GM21576 (cell line): Measurements from ENCODE around the gene NPVF.
A peak's percentile ranks its signal among the peaks of the same experiment; 100 is the strongest.

Experiments used
- ATAC-seq: cut with Tn5 transposase; IDR thresholded peaks from one replicate; pipeline ENCODE4 v1.9.1; 2021; ENCODE audit warnings: mild to moderate bottlenecking, moderate library complexity; ENCODE audit not compliant: unreplicated experiment

Gene NPVF

DNA sequence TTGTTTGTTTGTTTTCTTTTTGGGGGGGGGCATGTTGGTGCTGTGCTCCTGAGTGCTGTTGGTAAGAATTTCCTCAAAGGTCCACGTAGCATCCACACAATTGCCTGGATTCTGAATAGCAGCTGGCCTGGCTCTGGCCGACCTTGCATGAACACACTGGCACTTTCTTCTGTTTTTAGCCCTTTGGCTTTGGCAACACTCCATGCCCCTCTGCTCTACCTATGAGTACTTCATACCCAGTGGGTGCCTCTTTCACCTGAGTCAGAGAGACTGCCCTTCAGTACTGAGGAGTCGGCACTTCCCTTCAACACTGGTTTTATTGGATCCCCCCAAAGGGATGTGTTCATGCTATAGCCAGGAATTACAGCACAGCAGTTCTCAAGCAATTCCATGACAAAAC lies 7.2 kb upstream of the NPVF start:
- ATAC-seq, result no peak

DNA sequence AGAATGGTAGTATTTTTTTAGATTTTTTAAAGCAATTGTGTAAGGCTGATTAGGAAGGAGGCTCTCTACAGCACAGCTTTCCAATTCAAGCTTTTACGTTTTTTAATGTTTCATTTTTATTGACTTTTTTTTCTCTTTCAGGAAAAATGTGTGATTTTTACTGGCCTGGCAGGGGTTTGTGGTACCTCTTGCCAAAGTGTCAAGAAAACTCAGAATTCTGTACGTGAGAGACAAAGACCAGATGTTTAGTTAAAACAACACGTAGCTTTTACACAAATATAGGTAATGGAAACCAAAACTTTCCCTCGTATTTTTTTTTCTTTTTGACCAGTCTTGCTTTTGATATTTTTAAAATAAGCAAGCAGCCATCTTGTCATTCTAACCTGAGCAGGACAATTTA lies 6.0 kb upstream of the NPVF start:
- no peak for ATAC-seq

DNA sequence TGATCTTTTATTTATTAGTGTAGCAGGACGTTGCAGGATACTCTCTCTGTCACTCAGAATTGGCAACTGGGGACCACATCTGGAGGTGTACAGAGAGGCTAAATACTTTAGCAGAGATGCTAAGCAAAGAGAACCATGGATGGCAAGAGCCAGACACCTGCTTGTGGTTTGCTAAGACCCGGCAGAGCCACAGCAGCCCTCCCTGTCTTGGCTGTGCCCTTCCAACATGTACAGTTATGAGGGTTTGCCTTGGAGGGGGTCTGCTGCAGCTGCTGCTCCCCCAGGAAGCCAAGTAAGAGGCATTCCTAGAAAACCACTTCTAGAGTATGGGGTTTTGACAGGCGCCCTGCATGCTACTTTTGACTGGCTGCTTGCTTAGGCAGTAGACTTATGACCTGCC lies 5.1 kb downstream of the NPVF start:
- no peak for ATAC-seq

DNA sequence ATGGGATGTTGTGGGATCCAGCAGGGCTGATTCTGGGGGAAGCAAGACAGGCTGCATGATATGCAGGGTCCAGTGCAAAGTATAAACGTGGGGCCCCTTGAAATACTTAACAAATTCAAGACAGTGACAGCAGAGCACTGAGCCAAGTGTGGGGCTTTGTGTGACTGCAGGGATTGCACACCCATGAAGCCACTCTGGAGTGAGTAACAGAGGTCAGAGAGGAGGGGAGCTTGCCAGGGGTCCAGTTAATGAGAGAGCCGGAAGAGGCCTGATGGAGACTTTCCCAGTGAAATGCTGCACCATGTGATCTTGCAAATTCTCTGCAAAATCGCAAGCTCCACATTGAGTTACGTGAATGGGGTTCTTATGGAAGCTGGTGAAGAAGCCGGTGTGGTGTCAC lies 5.6 kb downstream of the NPVF start:
- ATAC-seq, result no peak

DNA sequence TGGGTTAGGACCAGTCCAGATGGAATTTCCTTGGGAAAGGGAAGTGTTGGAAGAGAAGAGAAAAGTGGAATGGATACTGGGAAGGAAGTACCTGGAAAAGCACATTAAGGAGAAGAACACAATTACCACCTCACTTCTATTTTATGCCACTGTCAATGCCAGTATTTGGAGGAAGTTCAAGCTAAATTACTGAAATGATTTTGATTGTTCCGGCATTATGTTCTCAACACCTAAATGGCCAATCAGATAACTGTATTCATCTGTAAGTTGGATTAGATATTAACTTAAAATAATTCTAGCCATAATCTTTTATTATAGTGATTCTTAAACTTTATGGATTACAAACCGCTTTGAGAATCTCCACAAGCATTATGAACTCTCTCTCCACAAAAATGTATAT lies 7.3 kb downstream of the NPVF start:
- no peak for ATAC-seq

DNA sequence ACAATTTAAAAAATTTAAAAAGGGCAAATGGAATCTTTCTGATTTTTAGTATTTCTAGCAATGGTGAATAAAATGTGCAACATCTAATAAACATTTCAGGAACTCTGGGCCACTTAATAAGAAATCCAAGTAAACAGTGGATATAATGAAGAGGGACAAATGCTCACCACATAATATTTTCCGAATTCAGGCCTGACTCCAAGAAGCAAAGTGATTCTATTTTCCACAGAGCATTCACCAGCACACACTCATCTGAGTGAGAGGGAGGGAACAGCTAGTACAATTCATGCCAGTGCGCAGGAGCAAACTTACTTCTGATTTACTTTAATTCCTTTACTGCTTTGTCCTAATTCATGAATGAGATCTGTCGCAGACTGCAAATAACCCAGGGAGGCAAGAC lies 10.1 kb downstream of the NPVF start:
- ATAC-seq, result no peak

DNA sequence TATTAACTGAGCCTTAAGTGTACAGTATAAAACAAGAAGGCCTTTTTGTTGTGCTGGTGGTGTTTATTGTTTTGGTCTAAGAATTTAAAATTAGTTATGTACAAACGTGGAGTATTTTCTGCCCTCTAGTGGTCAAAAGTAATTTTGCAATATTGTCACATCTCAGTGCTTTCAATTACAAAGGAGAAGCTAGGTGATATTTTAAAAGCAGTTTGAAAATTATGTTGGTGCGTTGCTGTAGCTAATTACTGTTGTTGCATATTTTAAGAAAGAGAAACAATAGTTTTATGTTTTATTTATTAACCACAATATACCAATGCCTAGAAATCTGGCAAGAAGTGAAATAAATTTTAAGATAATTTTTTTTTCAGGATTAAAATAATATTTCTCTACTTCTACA lies 11.4 kb downstream of the NPVF start:
- no peak for ATAC-seq

DNA sequence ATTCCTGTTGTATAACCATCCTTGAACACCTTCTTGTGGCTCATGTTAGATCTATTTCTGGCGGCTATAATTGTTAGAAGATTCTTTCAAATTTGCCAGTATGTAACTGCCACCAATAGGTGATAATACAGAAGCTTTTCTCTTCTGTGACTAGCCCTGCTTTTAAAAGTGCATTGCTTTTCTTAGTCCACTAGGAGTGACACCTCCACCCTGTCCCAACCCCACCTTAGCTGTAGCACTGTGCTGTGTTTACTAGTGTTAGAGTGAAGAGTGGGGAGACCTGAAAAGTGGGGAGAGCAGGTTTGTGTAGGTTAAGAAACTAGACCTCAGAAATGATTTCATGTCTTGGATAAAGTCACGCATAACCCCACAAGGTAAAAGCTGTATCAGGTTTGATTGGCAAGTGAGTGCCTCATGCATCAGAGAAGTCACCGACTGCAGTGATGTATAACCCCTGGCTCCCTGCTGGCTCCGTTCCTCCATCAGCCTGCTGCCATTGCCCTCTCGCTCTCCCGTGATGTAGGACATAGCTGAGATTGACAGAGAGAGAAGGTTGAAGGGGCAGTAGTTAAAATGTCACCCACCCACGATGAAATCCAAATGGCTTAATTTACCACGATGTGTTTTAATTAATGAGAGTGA lies 12.5 kb downstream of the NPVF start:
- no peak for ATAC-seq

DNA sequence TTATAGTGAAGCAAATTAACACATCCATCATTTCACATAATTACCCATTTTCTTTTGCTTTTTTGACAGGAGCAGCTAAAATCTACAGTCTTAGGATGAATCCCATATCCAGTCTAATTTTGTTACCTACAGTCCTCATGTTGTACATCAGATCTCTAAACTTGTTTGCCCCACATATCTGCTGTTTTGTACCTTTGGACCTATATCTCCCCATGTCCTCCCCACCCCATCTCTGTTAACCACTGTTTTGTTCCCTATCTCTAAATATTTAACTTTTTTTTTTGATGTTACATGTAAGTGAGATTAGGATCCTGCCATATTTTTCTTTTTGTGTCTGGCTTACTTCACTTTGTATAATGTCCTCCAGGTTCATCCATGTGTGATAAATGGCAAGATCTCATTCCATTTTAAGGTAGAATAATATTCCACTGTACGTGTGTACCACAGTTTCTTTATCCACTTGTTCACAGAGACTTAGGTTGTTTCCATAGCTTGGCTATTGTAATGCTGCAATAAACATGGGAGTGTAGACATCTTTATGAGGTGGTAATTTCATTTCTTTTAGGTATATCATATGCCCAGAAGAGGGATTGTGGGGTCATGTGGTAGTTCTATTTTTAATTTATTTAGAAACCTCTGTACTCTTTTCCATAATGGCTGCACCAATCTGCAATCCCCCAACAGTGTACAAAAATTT lies 19.6 kb downstream of the NPVF start:
- ATAC-seq, result no peak

DNA sequence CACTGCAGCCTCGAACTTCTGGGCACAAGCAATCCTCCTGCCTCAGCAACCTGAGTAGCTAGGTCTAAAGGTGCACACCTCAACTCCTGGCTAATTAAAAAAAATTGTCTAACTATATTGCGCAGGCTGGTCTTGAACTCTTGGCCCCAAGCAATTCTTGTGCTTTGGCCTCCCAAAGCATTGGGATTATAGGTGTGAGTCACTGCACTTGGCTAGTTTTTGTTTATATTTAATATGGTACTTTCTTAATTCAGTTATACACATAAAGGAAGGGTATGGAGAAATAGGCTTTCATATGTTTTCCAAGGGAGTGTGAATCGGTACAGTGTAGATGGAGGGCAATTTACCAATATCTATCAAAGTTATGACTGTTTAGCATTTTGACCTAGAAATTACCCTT lies 20.4 kb downstream of the NPVF start:
- no peak for ATAC-seq

DNA sequence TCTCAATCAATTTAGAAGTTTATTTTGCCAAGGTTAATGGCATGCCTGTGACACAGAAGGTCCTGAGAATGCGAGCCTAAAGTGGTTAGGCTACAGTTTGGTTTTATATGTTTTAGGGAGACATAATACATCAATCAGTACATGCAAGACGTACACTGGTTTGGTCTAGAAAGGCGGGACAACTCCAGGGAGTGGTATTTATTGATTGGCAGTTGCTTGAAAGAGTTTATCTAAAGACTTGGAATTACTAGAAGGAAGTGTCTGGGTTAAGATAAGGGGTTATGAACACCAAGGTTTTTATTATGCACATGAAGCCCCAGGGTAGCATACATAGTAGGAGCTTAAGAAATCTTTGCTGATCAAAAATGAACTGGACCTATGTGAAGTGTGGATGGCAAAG lies 21.5 kb downstream of the NPVF start:
- ATAC-seq, result no peak

DNA sequence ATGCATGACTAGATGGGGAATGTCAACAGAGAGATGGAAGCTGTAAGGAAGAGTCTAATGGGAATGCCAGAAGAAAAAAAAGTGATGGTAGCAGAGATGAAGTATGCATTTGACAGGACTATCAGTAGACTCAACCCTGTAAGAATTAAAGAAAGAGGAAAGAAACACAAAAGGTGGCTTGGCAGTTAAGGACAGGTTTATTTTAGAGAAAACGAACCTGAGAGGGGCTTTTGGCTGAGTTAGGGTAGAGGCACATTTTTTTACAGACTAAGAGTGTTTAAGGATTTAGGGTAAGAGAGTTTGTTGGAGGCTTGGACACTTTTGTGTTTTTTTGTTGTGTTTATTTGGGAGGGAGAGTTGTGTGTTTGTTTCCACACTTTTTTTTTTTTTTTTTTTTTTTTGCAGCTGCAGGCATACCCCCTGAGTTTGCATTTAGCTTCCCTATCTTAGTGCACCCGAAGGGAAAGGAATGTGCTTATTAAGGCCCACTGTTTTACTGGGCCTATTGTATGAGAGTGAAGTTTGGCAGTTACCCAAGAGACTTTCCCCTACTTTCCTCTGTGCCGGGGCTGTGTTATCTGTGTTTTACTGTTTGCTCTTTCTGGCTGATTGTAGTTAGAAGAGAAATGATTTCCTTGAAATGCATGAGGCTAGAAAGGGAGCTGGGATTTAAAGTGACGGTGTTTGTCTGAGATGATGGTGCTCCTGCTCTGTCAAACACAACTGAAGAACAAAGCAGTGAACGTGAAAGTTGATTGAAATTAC lies 32.0 kb downstream of the NPVF start:
- no peak for ATAC-seq

DNA sequence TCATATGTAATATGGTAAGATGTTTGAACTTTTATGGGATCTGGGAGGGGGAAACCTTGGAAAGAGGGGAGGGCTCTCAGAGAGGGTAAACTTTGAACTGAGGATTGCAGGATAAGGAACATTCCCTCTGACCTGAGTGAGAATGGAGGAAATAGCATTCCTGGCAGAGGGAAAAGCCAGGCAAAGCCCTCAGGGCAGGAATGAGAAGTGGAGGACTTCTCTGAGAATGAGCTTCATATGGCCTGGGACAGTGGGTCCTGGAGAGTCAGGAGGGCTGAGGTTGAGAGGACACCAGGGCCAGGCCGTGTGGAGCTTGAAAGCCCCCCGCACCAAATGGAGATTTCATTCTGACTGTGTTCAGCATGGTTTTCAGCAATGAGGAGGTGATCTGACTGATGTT lies 34.2 kb downstream of the NPVF start:
- no peak for ATAC-seq

DNA sequence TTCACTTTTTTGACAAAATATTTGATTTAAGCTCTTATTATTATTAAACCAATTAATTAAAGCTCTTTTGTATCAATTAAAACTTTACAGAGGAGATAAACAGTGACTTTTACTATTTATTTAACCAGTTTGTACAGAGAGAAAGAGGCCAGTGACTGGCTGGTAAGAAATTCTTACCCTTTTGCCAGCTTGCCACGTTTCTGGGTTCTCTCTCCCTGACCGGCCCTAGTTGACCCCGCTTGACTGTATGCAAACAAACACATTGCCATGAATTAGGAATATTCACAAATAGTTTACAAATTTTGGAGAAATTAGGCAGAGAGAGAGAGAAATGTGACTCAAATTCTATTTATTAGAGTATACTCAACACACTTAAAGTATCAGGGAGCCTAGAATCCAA lies 36.2 kb downstream of the NPVF start:
- no peak for ATAC-seq

DNA sequence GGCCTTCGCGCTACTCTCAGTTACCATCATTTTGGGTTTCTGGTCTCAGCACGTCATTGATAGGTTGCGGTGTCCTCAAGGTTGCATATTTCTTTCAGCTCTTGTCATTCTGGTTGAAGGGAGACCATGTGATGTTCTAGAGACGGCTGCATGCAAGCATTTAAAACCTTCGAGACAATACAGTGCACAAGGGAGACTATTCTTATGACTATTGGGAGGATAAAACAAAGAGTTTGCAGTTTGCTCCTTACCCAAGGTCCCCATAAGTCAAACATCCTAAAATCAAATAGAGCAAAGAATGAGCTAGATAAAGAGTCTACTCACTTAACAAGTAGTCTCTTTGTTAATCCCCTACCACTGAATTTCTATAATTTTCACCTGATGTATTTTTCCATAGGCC lies 39.1 kb downstream of the NPVF start:
- ATAC-seq, result no peak

DNA sequence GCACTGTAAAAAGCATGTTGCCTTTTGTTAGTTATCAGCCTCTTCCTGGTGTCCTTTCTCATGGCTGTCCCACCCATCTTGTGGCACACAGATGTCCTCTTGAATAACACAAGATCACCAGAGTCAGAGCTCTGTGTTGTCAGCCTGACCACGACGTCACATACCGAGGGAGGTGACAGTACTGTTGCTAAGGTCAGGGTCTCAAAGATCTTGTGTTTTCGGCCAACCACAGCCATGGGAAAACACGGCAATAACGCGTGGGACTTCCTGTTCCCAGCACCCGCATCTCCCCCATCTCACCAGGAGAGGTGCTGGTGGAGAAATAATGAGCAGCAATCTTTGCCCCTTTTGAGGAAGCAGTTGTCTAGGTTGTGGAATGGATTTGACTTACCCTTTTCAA lies 40.4 kb downstream of the NPVF start:
- ATAC-seq, result no peak

DNA sequence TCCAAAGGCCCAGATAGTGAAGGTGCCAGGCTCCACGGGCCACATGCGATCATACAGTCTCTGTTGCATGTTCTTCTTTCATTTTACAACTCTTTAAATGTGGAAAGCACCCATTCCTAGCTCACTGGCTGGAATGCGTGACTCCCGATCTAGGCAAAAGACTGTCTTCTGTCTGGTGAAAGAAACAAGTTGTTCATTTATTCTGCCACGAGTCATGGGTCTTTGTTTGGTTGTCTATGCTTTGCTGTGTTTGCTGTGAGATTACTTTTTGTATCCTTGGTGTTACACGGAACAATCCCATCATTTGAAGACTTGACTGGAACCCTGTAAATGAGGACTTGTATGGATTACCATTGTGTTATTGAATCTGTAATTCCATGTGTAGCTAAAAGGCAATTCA lies 41.9 kb downstream of the NPVF start:
- ATAC-seq, result no peak

DNA sequence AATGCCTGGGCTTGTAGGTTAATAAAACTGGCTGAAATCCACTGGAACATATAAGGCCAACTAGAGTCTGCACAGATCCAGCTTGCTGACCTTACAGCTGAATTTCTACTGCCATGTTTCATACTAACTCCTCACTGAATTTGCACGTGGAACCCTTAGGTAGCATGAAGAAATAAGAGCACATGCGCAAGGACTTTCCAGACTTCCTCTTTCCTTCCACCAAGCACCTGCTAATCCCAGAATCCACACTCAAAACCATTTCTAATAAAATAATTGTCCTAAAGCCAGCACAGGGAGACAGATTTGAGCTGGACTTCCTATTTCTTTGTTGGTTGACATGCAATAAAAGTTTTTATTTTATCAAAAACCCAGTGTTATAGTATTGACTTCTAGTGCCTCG lies 46.8 kb downstream of the NPVF start:
- ATAC-seq, result no peak

DNA sequence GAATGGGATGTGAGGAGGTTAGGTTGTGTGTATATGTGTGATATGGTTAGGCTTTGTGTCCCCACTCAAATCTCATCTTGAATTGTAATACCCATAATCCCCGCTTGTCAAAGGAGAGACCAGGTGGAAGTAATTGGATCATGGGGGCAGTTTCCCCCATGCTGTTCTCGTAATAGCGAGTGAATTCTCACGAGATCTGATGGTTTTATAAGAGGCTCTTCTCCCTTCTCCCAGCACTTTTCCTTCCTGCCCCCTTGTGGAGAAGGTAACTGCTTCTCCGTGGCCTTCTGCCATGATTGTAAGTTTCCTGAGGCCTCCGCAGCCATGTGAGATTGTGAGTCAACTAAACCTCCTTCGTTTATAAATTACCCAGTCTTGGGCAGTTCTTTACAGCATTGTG lies 47.3 kb downstream of the NPVF start:
- no peak for ATAC-seq

DNA sequence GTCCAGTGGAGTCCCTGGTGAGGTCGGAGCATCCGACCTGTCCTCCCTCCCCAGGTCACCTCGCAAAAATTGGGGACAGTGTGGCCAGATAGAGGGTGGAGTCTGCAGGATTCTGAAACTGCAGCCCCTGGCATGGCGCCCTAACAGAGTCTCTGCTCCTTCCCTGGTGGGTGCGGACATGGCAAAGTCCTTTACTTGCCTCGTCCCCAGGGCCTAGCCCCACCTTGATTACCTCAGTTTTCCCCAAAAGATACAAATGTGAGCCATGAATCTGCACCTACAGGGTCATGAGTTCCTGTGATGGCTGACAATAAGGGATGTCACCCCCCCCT lies 47.7 kb downstream of the NPVF start:
- peak; percentile 25 for ATAC-seq

DNA sequence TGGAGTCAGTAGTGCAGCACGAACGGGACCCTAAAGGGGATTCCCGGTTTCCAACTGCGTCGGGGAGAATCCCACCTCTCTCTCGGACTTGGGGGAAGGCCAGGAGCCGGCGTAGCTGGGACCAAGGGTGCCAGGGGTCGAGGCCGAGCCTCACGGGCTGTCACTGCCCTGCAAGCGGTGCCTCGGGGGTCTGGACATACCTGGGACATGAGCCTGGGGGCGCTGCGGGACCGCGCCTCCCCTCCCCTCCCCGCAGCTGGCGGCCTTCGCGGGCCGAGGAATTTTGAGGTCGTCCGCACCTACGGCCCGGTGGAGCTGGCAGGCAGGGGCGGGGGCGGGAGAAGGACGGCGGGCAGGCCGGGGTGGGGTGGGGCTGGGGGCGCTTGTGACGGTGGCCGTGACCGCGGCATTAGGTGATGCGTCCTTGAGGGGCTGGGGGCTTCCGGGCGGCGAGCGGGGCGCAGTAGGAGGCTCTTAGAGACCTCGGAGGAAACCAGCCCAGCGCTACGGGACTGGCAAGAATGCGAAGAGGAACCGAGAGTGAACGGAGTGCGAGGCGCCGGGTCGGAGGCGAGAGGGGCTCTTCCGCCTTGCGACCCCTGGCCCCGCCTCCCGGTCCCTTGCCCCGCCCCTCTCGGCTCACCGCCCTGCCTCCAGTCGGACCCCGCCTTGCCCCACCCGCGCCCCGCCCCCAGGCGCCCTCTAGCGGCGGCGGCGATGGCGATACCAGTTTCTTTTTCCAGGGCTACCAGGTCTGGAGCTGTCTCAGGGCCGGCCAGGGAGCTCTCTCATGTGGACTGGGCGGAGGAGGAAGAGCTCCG lies 48.3 kb downstream of the NPVF start:
- ATAC-seq, result peak; percentile 97

DNA sequence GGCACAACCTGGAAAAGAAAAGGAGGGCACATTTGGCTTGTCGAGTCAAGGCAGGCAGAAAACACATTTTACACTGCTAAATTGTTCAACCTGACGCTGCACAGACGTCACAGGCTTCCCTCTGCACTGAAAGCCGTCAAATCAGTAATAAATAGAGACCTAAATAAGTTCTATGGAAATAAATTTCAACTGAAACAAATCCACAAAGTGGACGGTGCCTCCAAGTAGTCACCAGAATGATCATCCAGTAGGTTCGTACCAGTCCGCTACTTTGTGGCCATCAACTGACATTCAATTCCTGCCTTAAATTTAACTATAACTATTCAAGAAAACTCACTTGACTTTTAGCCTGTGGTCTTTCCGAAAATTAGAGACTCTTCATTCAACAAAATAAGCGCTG lies 49.0 kb downstream of the NPVF start:
- ATAC-seq, result no peak
